ENCODE data around the gene TP53AIP1.

Gene TP53AIP1

GRCh38 chr11:128942272-128942612, 429 bp downstream of the TP53AIP1 start:
- DNase-seq = no peak

GRCh38 chr11:128941573-128942271, 949 bp downstream of the TP53AIP1 start:
- no peak for DNase-seq

- no peak for DNase-seq
Observed at GRCh38 chr11:128941110-128941509, 1.6 kb downstream of the TP53AIP1 start.

GRCh38 chr11:128940603-128941002, 2.1 kb downstream of the TP53AIP1 start:
- DNase-seq = no peak

- DNase-seq = no peak
Observed at GRCh38 chr11:128940156-128940555, 2.5 kb downstream of the TP53AIP1 start.

GRCh38 chr11:128939591-128939990, 3.1 kb downstream of the TP53AIP1 start:
- no peak for DNase-seq

GRCh38 chr11:128938156-128938885, 4.3 kb downstream of the TP53AIP1 start:
- DNase-seq = no peak

GRCh38 chr11:128937480-128937879, 5.2 kb downstream of the TP53AIP1 start:
- no peak for DNase-seq

- no peak for DNase-seq
Observed at GRCh38 chr11:128936606-128937251, 5.9 kb downstream of the TP53AIP1 start.

GRCh38 chr11:128934926-128935325, 7.7 kb downstream of the TP53AIP1 start:
- no peak for DNase-seq

- DNase-seq = no peak
Observed at GRCh38 chr11:128934351-128934750, 8.3 kb downstream of the TP53AIP1 start.

GRCh38 chr11:128933481-128934178, 9.0 kb downstream of the TP53AIP1 start:
- DNase-seq = no peak

- no peak for DNase-seq
Observed at GRCh38 chr11:128931668-128932067, 11.0 kb downstream of the TP53AIP1 start.

- DNase-seq = no peak
Observed at GRCh38 chr11:128931066-128931465, 11.6 kb downstream of the TP53AIP1 start.

GRCh38 chr11:128929991-128930390, 12.7 kb downstream of the TP53AIP1 start:
- no peak for DNase-seq

GRCh38 chr11:128929468-128929867, 13.2 kb downstream of the TP53AIP1 start:
- DNase-seq = no peak

- no peak for DNase-seq
Observed at GRCh38 chr11:128928400-128928799, 14.3 kb downstream of the TP53AIP1 start.

GRCh38 chr11:128927683-128928336, 14.9 kb downstream of the TP53AIP1 start:
- DNase-seq = peak; percentile 12

GRCh38 chr11:128927108-128927461, 15.6 kb downstream of the TP53AIP1 start:
- DNase-seq = no peak

GRCh38 chr11:128926437-128927107, 16.1 kb downstream of the TP53AIP1 start:
- no peak for DNase-seq

- DNase-seq = no peak
Observed at GRCh38 chr11:128926000-128926399, 16.7 kb downstream of the TP53AIP1 start.

- no peak for DNase-seq
Observed at GRCh38 chr11:128925250-128925600, 17.4 kb downstream of the TP53AIP1 start.
